CD1c-positive myeloid dendritic cell (primary cell): ENCODE measurements around the gene INSRR.

Source experiments
- DNase-seq: peaks from one replicate; pipeline ENCODE4 v3.0.0-alpha.2; 2016; ENCODE audit errors: extremely low spot score

INSRR gene

DNA sequence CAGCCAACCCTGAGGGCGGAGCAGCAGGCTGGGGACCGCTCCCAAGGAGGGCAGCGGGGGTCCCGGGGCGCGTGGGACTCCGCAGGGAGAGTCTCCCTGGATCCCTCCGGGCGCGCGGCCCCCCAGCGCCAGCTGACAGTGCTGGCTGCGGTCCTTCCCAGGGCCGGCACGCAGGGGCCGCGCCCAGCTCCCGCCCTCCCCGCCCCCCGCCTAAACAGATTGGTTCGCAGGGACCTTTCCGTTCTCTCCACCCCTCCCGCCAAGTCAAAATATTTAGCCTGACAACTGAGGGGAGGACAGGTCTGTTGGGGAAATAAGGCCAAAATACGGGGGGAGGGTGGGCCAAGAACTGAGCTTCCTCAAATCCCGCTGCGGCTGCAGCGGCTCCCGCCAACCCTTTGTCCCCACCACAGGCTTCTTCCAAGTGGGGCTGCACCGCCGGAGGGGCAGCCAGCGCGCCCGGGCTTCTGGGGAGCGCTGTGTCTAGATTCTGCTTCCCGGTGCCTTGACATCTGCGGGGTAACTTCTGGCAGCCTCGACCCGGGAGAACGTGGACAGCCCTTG, at the start of gene INSRR:
INSRR (minus strand) TSS at position 159 of the 564 bp plus-strand sequence. CDS start 496 bp downstream, outside the sequence.
- DNase-seq, result no peak

DNA sequence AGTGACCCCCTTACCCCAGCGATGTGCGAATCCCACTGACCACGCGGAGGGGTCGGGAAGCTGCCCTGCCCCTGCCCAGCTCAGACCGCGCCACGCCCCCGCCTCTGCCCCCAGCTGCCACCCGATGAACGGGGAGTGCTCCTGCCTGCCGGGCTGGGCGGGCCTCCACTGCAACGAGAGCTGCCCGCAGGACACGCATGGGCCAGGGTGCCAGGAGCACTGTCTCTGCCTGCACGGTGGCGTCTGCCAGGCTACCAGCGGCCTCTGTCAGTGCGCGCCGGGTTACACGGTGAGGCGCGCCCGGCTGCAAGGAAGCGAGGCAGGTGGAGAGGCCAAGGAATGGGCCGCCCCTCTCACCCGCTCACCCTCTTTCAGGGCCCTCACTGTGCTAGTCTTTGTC, 49.6 kb upstream of the INSRR start:
- DNase-seq, result no peak

- no peak for DNase-seq
Observed at GRCh38 chr1:156906206-156906906, 47.4 kb upstream of the INSRR start.

GRCh38 chr1:156905651-156906050, 46.7 kb upstream of the INSRR start:
- DNase-seq, result peak; percentile 58

DNA sequence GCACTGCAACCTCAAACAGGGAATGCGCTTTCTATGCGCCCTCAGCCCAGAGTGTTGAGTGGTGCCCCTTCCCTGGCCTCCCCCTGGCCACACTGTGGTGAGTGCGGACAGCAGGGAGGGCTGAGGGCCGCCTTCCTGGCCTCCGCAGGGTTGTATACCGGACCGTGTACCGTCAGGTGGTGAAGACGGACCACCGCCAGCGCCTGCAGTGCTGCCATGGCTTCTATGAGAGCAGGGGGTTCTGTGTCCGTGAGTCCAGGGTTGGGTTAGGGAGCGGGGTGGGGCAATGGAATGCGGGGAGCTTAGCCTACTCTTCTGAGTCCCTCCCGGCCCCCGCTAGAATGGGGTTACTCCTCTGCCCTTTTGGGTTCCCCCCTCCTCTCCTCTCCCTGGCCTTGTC, 46.3 kb upstream of the INSRR start:
- no peak for DNase-seq

GRCh38 chr1:156904187-156904959, 45.5 kb upstream of the INSRR start:
- no peak for DNase-seq

- DNase-seq, result no peak
Observed at GRCh38 chr1:156903328-156904091, 44.6 kb upstream of the INSRR start.

- no peak for DNase-seq
Observed at GRCh38 chr1:156901966-156902915, 43.3 kb upstream of the INSRR start.

DNA sequence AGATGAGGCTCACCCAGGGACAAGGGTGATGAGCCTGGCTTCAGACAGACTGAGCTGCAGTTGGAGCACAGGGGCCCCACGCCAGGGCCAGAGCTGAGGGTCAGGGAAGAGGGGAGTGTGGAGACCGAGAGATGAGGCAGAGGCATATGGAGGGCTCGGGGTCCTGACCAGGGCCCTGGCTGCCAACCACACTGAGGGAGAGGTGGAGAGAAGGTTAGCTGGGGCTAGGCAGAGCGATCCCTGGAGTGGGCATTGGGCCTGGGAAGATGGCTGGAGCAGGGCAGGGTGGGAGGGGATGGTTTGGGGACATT, 42.6 kb upstream of the INSRR start:
- DNase-seq, result no peak

- no peak for DNase-seq
Observed at GRCh38 chr1:156900896-156901589, 42.1 kb upstream of the INSRR start.

DNA sequence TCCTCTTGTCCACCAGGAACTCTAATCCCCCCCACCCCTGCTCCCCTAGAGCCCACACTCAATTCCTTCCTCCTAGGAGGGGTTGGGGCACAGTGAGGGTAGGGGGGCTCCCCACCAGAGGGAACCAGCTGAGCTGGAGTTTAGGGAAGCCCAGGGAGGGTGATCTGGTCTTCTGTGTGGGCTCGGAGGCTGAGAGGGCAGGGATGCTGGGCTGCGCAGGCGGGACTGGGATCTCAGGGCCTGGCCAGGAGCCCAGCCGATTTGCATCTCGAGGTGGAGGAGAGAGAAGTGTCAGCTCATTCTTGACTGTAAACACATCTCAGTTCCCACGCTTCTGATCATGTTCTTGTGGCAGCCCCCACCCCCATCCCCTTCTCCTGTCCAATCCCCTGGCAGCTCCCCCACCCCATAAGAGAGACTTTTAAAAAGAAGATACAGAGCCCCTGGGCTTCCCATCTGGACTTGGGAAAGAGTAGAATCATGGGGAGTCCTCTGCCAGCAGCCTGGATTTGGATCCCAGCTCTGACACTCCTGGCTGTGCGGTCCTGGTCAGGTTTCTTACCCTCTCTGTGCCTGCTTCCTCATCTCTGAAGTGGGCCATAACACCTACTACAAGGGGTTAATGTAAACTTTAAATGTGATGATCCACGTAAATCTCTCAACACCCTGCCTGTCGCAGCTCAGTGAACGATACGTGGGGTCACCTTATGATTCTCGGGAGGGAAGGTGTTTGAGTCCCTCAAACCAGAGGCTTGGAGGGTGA, 41.2 kb upstream of the INSRR start:
- peak; percentile 58 for DNase-seq

DNA sequence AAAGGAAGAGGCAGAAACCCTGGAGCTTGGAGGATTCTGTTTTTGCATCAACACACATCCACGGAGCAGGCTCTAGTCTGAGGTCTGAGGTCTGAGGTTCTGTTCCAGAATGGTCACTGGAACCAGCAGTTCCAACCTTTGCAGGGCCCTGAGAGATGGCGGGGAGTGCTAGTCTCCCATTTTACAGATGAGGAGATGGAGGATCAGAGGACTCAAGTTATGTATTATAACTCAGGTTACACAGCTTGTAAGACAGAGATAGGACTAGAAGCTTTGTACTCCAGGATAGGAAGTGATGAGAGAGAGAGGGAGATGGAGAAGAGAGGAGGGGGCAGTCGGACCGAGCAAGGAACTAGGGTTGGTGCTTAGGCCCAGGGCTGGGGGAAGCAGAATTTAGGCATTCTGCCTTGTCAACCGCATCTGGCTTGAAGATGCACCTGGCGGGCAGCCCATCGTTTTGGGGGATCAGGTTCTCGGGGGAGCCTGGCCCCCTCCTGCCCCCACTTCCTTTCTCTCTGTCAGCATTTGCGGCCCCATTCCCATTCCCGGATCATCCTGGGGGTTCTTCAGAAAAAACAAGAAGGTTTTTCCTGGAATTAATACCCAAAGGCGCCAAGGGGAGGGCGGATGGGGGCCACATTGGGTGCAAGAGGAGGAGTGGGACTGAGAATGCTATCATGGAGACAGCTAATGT, 40.2 kb upstream of the INSRR start:
- no peak for DNase-seq

DNA sequence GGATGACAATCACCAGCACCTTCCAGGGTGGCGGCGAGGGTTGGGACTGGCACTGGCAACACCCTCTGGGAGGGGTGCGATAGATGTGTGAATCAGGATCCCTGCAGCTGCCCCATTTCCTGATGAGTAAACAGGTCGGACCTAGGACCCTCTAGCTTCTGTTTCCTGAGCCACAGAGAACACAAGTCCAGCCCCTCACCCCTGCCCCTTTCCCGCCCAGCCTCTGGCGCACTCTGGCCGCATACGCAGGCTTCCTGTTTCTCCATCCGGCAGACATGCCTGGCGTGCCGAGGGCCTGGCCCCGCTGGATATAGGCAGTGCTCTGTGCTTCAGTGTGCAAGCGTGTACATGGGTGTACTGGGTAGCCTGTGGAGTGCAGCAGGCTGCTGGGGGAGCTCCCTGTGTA, 39.2 kb upstream of the INSRR start:
- DNase-seq, result peak; percentile 46

GRCh38 chr1:156897078-156897825, 38.3 kb upstream of the INSRR start:
- no peak for DNase-seq

- no peak for DNase-seq
Observed at GRCh38 chr1:156896490-156897033, 37.6 kb upstream of the INSRR start.

DNA sequence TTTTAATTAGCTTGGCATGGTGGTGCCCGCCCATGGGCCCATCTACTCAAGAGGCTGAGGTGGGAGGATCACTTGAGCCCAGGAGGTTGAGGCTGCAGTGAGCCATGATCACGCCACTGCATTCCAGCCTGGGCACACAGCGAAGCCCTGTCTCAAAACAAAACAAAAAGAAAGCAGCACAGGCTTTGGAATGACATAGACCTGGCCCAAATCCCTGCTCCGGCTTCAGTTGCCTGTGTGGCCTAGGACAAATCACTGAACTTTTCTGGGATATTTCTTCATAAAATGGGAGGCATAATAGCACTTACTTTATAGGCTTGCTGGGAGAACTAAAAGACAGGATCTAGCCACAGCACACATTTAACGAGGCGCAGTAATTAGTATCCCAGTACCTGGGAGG, 37.0 kb upstream of the INSRR start:
- no peak for DNase-seq

DNA sequence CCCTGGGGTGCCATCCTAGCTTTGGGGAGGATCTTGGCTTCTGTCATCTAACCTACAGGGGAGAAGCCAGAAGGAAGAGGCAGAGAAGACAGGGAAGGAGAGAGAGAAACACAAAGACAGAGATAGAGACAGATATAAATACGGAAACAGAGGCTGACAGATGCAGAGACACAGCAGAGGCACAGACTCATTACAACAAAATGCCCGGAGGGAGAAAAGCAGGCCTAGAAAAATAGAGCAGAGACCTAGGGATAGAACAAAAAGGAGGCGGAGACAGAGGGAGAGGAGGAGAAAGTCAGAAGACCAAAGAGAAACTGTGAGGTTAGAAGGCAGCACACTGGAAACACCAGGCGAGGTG, 36.5 kb upstream of the INSRR start:
- DNase-seq, result no peak

- no peak for DNase-seq
Observed at GRCh38 chr1:156894711-156895454, 36.0 kb upstream of the INSRR start.
